Ascending aorta (tissue), 2 donors: Measurements from ENCODE around the gene ST7L. TPM values are rescaled to one million over a fixed set of nuclear protein-coding genes. Genes with fewer than 3 reads are reported as not detected.
"Not testable (repeated sequence)": the region's sequence is repeated elsewhere in the genome, so short reads cannot be mapped to it uniquely, and the experiment has no call there.

Experiments used
- DNase-seq, 2 donors: peaks; one replicate each; pipeline ENCODE4 v3.0.0-alpha.2; 2019; ENCODE audit warnings: low spot score in 2 of 2
- H3K27ac ChIP-seq, 2 donors: fragments of 200-600 bp; sonication (generic); one replicate each; pipeline ENCODE4 v1.5.1; 2016 to 2017; ENCODE audit warnings: mild to moderate bottlenecking in 1 of 2
- H3K27me3 ChIP-seq: fragments of 200-600 bp; sonication (generic); one replicate; pipeline ENCODE4 v1.5.1; 2017
- H3K36me3 ChIP-seq, 2 donors: fragments of 200-600 bp; sonication (generic); one replicate each; pipeline ENCODE4 v1.5.1; 2016
- H3K4me1 ChIP-seq, 2 donors: fragments of 200-600 bp; sonication (generic); one replicate each; pipeline ENCODE4 v1.5.1; 2016 to 2017; ENCODE audit warnings: mild to moderate bottlenecking in 1 of 2
- H3K4me3 ChIP-seq, 2 donors: fragments of 200-600 bp; sonication (generic); one replicate each; pipeline ENCODE4 v1.5.1; 2016 to 2017; ENCODE audit warnings: mild to moderate bottlenecking in 1 of 2
- H3K9me3 ChIP-seq, 2 donors: fragments of 200-600 bp; sonication (generic); one replicate each; pipeline ENCODE4 v1.5.1; 2016
- intact Hi-C: fragments of 100-400 bp; cut with DNase I; formaldehyde crosslinking; loops from one replicate; pipeline ENCODE4 v1.15.1; 2023
- total RNA-seq: library from RNA; depleted of rRNA; stranded (reverse); fragments of >200 nt; gene quantifications from one replicate; pipeline ENCODE4 v1.1.0, GENCODE V29; 2016
- TF ChIP-seq, protein P1 (sequence below), 3 experiments: fragments of 200-600 bp in 2 of 3; fragments of 450-650 bp in 1 of 3; sonication (generic) in 2 of 3; IDR thresholded peaks; one replicate each; pipeline ENCODE4 v1.5.1; 2016 to 2019; ENCODE audit warnings: antibody characterized with exemption in 3 of 3, mild to moderate bottlenecking in 1 of 3, moderate library complexity in 1 of 3

The ST7L gene
- total RNA-seq, 1 donor from 2014 or later, result 4.0 TPM

DNA sequence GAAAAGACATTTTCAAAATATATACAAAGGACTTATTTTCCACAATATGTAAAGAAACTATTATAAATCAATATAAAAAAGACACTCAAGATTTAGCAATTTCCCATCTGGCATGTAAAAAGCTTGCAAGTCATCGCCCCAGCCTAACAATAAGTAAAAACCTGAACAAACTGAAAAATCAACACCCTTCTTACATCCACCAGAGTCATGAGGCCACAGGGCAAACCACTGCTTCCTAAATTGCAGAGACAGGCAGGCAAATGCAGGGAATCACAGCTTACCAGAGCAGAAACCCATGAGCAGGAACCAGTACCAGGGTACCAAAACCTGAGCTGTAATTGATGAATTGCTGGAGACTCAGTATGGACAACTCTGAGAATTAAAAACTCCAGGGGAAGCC lies 126.9 kb downstream of the ST7L start:
- no peak overlapping the region for H3K4me3 ChIP-seq
- H3K27ac ChIP-seq, result no peak overlapping the region
- H3K4me1 ChIP-seq, result no peaks in the 10 kb centered on the region
- H3K36me3 ChIP-seq, result no peaks in the 10 kb centered on the region
- H3K9me3 ChIP-seq, result no peaks in the 10 kb centered on the region
- TF ChIP-seq, protein P1, sequence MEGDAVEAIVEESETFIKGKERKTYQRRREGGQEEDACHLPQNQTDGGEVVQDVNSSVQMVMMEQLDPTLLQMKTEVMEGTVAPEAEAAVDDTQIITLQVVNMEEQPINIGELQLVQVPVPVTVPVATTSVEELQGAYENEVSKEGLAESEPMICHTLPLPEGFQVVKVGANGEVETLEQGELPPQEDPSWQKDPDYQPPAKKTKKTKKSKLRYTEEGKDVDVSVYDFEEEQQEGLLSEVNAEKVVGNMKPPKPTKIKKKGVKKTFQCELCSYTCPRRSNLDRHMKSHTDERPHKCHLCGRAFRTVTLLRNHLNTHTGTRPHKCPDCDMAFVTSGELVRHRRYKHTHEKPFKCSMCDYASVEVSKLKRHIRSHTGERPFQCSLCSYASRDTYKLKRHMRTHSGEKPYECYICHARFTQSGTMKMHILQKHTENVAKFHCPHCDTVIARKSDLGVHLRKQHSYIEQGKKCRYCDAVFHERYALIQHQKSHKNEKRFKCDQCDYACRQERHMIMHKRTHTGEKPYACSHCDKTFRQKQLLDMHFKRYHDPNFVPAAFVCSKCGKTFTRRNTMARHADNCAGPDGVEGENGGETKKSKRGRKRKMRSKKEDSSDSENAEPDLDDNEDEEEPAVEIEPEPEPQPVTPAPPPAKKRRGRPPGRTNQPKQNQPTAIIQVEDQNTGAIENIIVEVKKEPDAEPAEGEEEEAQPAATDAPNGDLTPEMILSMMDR (IDR thresholded peaks at IDR 0.05), result no peak
- intact Hi-C loops, result no loop called here
- no peak for DNase-seq
- no peaks in the 10 kb centered on the region for H3K27me3 ChIP-seq

DNA sequence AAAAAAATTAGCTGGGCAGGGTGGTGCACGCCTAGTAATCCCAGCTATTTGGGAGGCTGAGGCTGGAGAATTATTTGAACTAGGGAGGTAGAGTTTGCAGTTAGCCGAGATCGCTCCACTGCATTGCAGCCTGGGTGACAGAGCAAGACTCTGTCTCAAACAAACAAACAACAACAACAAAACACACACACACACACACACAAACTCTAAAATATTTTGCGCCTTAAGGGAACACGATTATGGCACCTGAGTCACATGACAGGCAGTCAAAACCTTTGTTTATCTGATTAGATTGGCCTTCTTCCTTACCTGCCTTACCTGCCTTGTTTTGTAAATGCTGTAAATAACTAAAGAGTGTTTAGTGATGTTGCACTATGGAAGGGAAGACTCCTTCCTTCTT lies 130.8 kb downstream of the ST7L start:
- no peak overlapping the region for H3K4me3 ChIP-seq
- DNase-seq, result no peak
- H3K36me3 ChIP-seq, result no peaks in the 10 kb centered on the region
- no peak overlapping the region for H3K27ac ChIP-seq
- no peaks in the 10 kb centered on the region for H3K9me3 ChIP-seq
- H3K27me3 ChIP-seq, result no peaks in the 10 kb centered on the region
- H3K4me1 ChIP-seq, result no peaks in the 10 kb centered on the region
- TF ChIP-seq, protein P1 (IDR thresholded peaks at IDR 0.05), result no peak
- intact Hi-C loops, result no loop called here

DNA sequence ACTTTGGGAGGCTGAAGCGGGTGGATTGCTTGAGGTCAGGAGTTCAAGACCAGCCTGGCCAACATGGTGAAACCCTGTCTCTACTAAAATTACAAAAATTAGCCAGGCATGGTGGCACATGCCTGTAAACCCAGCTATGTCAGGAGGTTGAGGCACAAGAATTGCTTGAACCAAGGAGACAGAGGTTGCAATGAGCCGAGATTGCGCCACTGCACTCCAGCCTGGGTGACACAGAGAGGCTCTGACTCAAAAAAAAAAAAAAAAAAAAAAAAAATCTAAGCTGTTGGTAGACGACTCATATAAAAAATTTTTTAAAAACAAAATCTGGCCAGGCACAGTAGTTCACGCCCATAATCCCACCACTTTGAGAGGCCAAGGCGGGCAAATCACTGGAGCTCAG lies 131.3 kb downstream of the ST7L start:
- H3K4me1 ChIP-seq, H3K36me3 ChIP-seq, H3K27ac ChIP-seq, H3K4me3 ChIP-seq, H3K9me3 ChIP-seq, H3K27me3 ChIP-seq, intact Hi-C loops, DNase-seq: not testable (repeated sequence)

DNA sequence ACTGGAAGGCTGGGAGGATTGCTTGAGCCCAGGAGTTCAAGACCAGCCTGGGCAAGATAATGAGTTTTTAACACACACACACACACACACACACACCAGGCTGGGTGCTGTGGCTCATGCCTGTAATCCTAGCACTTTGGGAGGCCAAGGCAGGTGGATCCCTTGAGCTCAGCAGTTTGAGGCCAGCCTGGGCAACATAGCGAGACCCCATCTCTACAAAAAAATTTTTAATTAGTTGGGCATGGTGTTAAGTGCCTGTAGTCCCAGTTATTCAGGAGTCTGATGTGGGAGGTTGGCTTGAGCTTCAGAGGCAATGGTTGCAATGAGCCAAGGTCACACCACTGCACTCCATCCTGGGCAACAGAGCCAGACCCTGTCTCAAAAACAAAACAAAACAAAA lies 132.9 kb downstream of the ST7L start:
- H3K9me3 ChIP-seq, H3K4me1 ChIP-seq, H3K27me3 ChIP-seq, H3K36me3 ChIP-seq, DNase-seq, H3K4me3 ChIP-seq, intact Hi-C loops, H3K27ac ChIP-seq: not testable (repeated sequence)

DNA sequence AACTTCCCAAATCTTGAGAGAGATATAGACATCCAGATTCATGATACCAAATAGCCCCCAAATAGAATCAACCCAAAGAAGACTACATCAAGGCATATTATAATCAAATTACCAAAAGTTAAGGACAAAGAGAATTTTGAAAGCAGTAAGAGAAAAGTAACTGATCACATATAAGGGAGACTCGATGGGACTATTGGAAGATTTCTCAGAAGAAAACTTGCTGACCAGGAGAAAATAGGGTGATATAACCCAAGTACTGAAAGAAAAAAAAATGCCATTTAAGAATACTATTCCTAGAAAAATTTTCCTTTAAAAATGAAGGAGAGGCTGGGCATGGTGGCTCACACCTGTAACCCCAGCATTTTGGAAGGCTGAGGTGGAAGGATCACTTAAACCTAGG lies 140.6 kb downstream of the ST7L start:
- Histone ChIP-seq H3K9me3 (peaks cover 3 to 24% of the 10 kb centered on the region in 2 donors), H3K36me3 (peaks cover 0 to 5% of the 10 kb centered on the region in 2 donors), H3K27me3 (no peaks in the 10 kb centered on the region), H3K4me1 (no peaks in the 10 kb centered on the region), H3K4me3 (no peak overlapping the region), H3K27ac (no peak overlapping the region)
- intact Hi-C loops, result no loop called here
- DNase-seq, result no peak
- TF ChIP-seq, protein P1 (IDR thresholded peaks at IDR 0.05), result no peak

DNA sequence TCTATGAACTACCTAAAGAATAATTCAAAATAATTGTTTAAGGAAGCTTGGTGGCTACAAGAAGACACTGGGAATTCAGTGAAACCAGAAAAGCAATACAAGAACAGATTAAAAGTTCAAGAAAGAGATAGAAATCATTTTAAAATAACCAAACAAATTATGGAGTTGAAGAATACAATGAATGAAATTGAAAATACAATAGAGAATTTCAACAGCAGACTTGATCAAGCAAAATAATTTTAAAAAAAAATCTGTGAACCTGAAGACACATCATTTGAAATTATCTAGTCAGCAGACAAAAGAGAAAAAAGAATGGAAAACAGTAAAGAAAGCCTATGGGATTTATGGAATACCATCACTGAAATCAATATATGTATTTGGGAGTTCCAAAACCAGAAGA lies 141.4 kb downstream of the ST7L start:
- H3K36me3 ChIP-seq, result peaks cover 0 to 5% of the 10 kb centered on the region in 2 donors
- no peak overlapping the region for H3K4me3 ChIP-seq
- H3K4me1 ChIP-seq, result no peaks in the 10 kb centered on the region
- no peak for DNase-seq
- peaks cover 3 to 24% of the 10 kb centered on the region in 2 donors for H3K9me3 ChIP-seq
- intact Hi-C loops, result no loop called here
- H3K27ac ChIP-seq, result no peak overlapping the region
- TF ChIP-seq, protein P1 (IDR thresholded peaks at IDR 0.05), result no peak
- no peaks in the 10 kb centered on the region for H3K27me3 ChIP-seq

Other genes starting within 250 kb of the ST7L start
- 13.0 TPM for gene CTTNBP2NL, start 222.9 kb downstream of the ST7L start, total RNA-seq
- 4.8 TPM for gene WNT2B, start 110.2 kb downstream of the ST7L start, total RNA-seq
- 53.5 TPM for gene CAPZA1, start 691 bp upstream of the ST7L start, total RNA-seq
- gene MOV10, start 55.5 kb upstream of the ST7L start, total RNA-seq, result 69.5 TPM
- gene RHOC, start 88.0 kb upstream of the ST7L start, total RNA-seq, result 379 TPM
- 10.0 TPM for gene PPM1J, start 96.2 kb upstream of the ST7L start, total RNA-seq